Measurements from ENCODE around the gene ENTPD2.
A peak's percentile ranks its signal among the peaks of the same experiment; 100 is the strongest.

Gene ENTPD2

DNA sequence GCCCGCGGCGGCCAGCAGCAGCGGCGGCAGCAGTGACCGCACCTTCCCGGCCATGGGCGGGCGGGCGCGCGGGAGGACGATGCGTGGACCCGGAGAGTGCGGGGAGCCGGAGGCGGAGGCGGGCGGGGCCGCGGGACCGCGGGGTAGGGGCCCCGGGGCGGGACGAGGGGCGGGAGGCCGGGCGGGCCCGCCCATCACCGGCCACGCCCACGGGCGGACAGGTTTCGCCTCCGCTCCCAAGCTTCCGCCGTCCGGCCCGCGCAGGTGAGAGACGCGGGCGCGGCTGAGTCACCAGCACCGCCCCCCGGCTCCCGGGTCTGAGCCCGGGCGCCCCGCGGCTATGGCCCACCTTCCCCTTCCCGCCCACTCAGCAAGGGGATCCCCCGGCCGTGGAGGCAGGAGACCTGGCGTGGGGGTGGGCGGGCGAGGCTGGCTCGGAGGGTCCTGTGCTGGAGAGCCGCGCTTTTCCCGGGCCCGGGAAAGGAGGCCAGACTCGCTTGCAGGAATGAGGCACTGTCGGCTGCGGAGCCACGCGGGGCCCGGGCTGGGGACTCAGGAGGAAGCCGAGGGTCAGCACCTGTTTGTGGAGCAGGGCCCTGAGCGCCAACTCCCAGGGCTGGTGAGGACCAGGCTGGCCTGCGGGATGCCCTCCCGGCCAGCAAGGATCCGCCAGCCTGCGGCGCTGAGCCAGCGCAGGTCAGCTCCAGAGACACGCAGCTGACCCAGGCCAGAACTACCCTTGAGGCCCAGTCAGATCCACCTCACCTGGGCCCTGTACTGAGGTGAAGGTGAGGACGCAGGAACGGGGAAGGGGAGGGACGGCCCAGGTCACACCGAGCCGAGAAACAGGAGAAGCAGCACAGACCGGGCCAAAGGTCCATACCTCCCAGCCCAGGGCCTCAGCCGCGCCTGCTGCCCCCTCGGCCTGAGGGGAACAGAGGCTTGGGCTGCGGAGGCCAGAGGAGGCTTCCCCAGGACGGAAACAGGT lies at the start of gene ENTPD2:
Gene ENTPD2 (minus strand): TSS at position 118 of the 988 bp plus-strand sequence. CDS start 64 bp downstream, at position 54.
- DNase-seq, result no peak

DNA sequence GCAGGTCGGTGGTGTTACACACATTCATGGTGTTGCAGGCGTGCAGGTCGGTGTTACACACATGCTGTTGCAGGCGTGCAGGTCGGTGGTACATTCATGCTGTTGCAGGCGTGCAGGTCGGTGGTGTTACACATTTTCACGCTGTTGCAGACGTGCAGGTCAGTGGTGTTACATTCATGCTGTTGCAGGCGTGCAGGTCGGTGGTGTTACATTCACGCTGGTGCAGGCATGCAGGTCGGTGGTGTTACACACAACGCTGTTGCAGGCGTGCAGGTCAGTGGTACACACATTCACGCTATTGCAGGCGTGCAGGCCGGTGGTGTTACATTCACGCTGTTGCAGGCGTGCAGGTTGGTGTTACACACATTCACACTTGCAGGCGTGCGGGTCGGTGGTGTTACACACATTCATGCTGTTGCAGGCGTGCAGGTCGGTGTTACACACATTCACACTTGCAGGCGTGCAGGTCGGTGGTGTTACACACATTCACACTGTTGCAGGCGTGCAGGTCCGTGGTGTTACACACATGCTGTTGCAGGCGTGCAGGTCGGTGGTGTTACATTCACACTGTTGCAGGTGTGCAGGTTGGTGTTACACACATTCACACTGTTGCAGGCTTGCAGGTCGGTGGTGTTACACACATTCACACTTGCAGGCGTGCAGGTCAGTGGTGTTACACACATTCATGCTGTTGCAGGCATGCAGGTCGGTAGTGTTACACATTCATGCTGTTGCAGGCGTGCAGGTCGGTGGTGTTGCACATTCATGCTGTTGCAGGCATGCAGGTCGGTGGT lies 49.5 kb upstream of the ENTPD2 start:
- no peak for DNase-seq

- DNase-seq, result no peak
Observed at GRCh38 chr9:137099231-137099630, 45.4 kb upstream of the ENTPD2 start.

- DNase-seq, result no peak
Observed at GRCh38 chr9:137097761-137098462, 44.1 kb upstream of the ENTPD2 start.

DNA sequence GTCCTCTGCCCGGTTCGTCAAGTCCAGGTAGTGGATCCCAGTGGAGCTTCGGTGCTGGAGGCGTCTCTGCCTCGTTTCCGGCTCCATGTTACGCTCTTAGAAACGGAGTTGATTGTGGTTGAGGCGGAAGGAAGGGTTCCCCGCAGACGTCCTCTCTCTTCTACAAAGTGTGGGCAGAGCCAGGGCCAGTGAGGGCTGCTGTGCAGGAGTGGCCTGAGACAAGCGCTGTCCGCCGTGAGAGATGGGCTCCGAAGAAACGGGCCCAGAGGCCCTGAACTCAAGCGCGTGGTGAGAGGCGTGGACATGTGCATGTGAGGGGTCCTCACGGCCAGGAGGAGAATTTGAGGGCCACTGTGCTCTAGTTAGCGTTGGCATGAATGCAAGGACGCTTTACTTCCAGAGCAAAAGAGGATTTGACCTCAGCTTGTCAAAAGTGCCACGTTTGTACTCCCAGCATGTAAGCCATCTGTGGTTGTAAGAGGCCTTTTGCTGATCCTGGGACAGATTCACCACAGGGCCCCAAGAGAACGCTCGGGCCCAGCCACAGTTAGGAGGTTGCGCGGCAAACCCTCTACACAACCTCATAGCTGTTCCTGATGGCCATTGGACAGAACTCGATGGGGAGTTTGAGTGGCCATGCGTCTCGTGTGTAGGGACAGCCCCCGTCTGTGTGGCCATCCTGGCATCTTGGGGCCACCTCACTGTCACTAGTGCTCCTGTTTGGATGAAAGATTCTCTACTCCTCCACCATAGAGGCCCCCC lies 43.1 kb upstream of the ENTPD2 start:
- no peak for DNase-seq

DNA sequence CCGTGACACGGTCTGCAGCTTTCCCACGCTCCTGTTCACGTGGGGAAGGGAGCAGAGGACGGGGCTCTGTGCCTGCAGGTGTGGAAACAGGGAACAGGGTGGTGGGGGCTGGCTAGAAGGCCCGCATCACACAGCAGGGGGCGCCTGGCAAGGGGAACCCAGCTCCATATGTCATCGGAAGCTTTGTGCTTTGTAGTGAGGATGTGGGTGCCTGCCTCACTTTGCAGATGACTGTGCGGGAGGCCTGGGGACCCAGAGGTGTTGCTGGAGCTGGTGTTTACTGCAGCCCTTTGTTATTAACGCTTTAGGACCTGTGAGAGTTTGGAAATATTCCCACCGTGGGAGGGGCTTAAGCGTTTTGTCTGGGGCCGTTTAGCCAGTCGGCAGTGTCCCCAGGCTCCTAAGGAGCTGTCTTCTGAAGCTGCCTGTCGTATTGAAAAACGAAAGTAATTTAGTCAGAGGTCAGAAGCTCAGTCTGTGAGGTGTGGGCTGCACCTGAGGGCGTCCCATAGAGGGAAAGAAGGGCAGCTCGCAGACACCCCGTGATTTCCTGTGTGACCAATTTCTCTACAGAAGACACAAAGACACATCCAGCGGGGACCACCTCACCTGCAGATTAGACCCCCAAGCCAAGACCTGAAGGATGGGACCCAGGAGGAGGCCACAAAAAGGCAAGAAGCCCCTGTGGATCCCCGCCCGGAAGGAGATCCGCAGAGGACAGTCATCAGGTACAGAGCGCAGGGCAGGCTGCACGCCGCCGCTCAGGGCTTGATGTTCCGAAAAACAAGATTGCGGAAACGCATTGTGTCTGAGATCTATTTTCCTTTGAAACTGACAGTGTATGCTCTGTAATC lies 42.0 kb upstream of the ENTPD2 start:
- DNase-seq, result peak; percentile 86

DNA sequence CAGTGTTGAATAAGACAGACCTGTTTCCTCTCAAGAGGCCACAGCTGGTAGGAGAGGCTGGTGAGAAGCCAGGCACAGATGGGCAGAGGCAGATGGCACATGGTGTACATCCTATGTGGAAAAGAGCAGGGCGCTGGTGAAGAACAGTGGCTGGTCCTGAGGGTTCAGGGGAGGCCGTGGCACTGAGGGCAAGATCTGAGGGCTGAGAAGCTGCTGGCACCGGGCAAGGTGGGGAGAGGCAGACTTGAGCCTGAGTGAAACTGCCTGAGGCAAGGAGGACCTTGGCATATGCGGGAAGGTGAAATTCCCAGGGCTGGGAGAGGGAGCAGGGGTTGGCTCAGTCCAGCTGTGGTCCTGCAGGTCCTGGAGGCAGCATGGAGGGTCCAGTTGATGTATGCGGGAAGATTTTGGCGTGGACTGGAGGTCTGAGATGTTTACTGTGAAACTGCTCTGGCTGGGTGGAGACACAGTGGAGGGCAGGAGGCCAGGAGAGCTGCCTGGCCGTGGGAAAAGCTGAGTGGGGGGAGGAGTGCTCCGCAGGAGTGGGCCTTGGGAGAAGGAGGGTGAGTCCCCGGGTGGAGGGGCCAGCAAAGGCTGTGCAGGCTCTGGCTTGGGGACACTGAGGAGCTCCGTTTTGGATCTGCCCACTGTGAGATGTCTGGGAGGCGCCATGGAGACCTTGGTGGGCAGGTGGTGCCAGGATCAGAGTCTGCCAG lies 35.5 kb upstream of the ENTPD2 start:
- no peak for DNase-seq

DNA sequence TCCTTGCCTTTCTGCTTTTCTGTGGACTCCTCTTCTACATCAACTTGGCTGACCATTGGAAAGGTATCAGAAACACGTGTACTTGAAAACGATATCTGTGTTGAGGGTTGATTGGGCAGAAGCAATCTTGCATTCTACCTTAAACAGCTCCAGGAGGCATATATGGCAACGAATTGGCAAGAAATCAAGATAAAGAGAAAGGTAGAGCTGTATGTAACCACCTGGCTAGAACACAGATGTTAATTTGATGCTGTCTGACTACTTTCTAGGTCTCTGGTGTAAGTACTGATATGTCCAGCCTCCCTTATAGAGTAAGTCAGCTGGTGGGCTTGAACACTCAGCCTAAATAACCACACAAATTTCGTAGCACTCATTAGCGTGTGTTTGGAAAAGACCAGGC lies 34.3 kb upstream of the ENTPD2 start:
- no peak for DNase-seq

DNA sequence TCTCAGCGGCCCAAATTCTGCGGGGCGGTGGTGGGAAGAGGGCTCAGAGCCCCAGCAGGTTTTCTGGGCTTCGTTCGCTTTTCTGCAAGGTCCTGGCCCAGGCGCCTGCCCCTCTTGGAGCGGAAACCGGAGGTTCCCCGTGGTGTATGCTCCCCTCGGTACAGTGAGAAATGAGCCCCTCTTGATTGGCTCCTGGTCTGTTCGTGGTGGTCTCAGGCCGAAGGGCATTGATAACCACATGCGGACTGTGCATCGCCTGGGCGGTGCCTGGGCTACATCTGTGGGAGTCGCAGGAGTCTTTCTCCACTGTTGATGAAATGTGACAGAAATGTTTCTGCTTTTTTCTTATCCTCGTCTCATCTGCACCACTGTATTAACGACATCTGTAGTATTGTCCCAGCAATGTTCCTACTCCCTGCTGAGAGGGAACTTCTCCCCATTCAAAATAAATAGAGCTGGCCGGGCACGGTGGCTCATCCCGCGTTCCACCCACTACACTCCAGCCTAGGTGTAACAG lies 33.6 kb upstream of the ENTPD2 start:
- no peak for DNase-seq

DNA sequence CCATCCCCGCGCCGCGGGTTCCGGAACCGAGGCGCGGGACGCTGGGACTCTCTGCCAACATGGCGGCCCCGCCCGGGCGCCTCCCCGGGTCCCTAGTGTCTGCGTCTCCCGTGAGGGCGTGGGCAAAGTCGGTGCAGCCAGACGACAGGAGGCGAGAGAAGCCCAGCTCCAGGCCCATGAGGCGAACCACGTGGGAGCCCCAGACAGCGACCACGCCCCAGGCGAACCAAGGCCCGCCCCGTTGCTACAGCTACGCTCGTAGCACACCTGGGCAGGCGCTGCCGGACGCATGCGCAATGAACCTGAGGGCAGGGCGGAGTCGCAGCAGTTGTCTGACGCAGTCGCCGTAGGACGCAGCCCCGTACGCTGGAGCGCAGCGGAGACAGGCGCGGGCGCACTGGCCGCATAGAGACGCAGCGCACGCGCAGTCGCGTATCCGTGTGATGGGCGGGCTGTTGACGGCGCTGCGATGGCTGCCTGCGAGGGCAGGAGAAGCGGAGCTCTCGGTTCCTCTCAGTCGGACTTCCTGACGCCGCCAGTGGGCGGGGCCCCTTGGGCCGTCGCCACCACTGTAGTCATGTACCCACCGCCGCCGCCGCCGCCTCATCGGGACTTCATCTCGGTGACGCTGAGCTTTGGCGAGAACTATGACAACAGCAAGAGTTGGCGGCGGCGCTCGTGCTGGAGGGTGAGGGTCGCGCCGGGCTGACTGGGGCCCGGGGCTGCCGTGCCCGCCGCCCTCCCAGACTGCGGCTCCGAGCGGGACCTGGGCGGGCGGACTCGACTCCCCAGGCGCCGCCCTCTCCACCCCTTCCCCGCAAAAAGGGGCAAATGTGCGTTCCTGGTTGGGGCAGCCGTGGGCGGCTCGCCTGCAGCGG lies 32.9 kb upstream of the ENTPD2 start, which contains the start of gene MAN1B1:
Gene MAN1B1 (plus strand): TSS at position 455 of the 878 bp plus-strand sequence. CDS start 15 bp downstream, at position 470.
- peak; percentile 100 for DNase-seq

DNA sequence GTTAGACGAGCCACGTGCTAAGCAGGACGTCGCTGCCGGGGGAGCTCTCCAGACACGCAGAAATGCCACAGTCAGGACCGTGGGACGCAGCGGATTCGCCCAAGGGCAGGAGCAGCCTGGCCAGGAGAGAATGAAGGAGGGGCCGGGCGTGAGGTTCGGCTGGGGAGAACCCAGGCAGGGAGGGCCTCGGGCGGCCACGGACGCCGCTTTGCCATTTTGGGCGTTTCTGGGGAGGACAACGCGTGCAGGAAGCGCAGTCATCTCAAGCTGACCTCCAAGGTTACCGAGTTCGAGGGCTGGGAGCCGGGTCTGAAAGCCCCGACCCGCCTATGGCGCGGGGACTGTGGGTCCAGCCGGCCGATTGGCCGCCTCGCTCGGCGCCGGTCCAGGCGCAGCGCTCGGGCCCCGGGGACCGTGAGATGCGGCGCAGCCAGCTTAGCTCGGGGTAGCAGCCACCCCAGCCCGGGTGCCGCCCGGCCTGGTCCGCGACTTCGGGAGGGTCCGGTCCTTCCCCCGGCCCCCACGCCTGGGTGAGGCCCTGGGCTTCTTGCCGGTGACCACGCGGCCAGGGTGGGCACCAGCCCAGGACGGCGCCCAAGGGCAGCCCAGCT lies 32.2 kb upstream of the ENTPD2 start:
- DNase-seq, result peak; percentile 36

- no peak for DNase-seq
Observed at GRCh38 chr9:137084526-137084925, 30.7 kb upstream of the ENTPD2 start.

- peak; percentile 51 for DNase-seq
Observed at GRCh38 chr9:137083394-137084004, 29.6 kb upstream of the ENTPD2 start.

- no peak for DNase-seq
Observed at GRCh38 chr9:137082925-137083290, 29.0 kb upstream of the ENTPD2 start.

- DNase-seq, result no peak
Observed at GRCh38 chr9:137082222-137082924, 28.5 kb upstream of the ENTPD2 start.

DNA sequence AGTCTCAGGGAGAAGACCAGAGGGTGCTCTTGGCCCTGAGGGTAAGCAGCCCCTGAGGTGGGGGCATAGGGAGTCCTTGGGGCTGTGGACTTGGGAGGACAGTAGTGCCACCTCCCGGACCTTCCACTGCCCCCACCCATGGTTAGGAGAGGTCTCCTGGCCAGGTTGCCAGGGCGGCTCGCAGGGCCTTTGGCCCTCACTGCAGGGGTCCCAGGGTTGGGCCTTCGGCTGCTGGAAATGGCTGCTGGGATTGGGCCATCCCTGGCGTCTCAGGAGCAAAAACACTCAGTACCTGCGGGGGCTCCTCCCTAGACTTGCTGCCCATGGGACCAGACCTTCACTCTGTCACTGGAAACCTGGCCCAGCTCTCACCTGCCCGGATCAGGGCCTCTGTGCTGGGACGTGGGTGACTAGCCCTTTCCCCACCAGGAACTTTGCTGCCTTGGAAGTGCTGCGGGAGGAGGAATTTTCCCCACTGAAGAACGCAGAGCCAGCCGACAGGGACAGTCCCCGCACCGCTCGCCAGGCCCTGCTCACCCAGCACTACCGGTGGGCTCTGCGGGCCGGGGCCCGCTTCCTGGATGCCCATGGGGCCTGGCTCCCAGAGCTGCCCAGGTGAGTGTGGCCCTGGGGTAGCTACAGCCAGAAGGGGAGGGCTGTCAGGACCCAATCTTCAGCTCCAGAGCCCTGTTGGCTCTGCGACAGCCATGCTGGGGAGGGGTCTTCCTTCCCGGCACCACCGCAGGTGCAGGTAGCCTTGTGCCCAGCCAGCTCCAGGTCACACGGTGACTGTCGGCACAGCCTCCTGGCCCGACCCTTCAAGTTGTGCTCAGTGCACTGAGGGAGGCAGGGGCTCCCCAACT lies 26.6 kb upstream of the ENTPD2 start:
- no peak for DNase-seq

DNA sequence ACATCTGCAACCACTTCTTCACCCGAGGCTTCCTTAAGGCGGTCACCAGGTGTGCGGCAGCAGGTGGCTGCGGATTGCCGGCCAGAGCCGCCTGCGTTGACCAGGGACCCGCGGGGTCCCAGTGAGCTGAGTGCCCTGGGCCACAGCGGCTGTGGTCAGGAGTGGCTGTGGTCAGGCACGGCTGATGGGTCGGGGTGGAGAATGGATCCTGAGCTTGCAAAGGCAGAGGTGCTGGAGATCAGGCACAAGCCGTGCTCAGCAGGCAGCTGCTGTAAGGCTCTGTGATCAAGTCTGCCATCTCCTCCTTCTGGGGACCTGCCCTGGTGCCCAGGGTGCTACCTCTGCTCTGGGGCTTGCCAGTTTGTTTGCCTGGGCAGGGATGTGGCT lies 25.5 kb upstream of the ENTPD2 start:
- DNase-seq, result no peak

All from stimulated activated CD4-positive, alpha-beta T cell treated with anti-CD3 and anti-CD28 coated beads, Interleukin-1b, Interleukin-23, amount 100 ng/mL, for 48 hours (primary cell).